Epithelial cell of proximal tubule (primary cell): ENCODE data around the gene TFDP2. TPM values are rescaled to one million over a fixed set of nuclear protein-coding genes. Genes with fewer than 3 reads are reported as not detected.
"Not testable (repeated sequence)": the region's sequence is repeated elsewhere in the genome, so short reads cannot be mapped to it uniquely, and the experiment has no call there.

Source experiments
- DNase-seq: peaks from one replicate; pipeline ENCODE4 v3.0.0-alpha.2; 2011; ENCODE audit warnings: low read depth
- H3K4me3 ChIP-seq: 2 replicates; pipeline ENCODE4 v1.5.1; 2011; ENCODE audit warnings: low read depth, mild to moderate bottlenecking, low read length
- total RNA-seq: library from RNA; depleted of rRNA; stranded (reverse); fragments of >200 nt; gene quantifications from 2 replicates; pipeline ENCODE4 v1.2.3, GENCODE V29; 2015
- TF ChIP-seq, protein P1 (sequence below): conservative IDR thresholded peaks from 2 replicates; pipeline ENCODE4 v1.5.1; 2012; ENCODE audit warnings: low read depth, mild to moderate bottlenecking, low read length

TFDP2 gene
- total RNA-seq, 1 donor from 2014 or later, result 40.2 TPM

DNA sequence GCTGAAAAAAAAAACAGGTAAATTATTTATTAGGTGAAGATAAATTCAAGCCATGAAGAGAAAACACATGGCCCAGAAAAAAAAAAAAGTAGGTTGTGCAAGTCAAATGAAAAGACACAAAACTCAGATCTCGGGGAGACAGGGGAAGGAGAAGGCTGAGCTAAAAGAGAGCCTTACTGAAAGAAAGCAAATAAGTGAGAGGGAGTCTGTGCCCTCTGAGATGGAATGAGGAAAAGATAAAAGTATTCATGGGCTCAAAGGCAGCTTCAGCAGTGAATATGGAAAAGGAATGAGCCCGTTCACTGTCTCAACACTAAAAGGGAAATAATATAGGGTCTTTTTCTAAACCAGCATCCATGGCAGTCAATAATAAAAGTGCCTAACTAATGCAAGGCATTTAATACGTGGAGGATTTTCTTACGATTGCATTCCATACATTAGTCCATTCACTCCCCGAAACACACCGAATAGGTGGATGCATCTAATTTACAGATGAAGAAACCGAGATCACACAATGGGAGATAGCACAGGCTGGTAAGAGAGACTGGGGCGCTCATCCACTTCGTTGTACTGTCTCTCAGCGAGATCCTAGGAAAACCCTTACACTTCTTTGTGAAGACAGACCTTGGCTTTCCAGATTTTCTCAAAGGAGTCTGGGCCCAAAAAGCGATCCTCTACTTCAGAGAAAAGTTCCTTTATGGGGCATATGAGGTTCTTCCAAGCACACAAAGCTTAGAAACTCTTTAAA lies 1.1 kb downstream of the TFDP2 start:
- TF ChIP-seq, protein P1, sequence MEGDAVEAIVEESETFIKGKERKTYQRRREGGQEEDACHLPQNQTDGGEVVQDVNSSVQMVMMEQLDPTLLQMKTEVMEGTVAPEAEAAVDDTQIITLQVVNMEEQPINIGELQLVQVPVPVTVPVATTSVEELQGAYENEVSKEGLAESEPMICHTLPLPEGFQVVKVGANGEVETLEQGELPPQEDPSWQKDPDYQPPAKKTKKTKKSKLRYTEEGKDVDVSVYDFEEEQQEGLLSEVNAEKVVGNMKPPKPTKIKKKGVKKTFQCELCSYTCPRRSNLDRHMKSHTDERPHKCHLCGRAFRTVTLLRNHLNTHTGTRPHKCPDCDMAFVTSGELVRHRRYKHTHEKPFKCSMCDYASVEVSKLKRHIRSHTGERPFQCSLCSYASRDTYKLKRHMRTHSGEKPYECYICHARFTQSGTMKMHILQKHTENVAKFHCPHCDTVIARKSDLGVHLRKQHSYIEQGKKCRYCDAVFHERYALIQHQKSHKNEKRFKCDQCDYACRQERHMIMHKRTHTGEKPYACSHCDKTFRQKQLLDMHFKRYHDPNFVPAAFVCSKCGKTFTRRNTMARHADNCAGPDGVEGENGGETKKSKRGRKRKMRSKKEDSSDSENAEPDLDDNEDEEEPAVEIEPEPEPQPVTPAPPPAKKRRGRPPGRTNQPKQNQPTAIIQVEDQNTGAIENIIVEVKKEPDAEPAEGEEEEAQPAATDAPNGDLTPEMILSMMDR, result no peak
- peak overlapping the region; percentile 87 for H3K4me3 ChIP-seq
- no peak for DNase-seq

DNA sequence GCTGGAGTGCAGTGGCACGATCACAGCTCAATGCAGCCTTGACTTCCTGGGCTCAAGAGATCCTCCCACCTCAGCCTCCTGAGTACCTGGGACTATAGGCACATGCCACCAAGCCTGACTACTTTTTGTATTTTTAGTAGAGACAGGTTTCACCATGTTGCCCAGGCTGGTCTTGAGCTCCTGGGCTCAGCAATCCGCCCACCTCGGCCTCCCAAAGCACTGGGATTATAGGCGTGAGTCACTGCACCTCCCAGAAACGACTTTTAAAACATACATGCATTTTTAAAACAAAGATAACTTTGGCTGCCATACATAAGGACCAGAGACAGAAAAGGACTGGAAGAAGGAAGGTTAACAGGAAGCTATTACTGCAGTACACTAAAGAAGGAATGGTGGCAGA lies 4.8 kb downstream of the TFDP2 start:
- DNase-seq, H3K4me3 ChIP-seq: not testable (repeated sequence)

DNA sequence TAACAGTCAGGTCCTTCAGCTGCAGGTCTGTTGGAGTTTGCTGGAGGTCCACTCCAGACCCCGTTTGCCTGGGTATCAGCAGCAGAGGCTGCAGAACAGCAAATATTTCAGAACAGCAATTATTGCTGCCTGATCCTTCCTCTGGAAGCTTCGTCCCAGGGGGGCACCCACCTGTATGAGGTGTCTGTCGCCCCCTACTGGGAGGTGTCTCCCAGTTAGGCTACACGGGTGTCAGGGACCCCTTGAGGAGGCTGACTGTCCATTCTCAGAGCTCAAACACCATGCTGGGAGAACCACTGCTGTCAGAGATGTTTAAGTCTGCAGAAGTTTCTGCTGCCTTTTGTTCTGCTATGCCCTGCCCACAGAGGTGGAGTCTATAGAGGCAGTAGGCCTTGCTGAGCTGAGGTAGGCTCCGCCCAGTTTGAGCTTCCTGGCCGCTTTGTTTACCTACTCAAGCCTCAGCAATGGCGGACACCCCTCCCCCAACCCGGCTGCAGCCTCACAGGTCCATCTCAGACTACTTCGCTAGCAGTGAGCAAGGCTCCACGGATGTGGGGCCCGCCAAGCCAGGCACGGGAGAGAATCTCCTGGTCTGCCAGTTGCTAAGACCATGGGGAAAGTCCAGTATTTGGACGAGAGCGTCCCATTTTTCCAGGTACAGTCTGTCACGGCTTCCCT lies 8.6 kb downstream of the TFDP2 start:
- not testable (repeated sequence) for H3K4me3 ChIP-seq, DNase-seq
- TF ChIP-seq, protein P1, result peak; percentile 26

DNA sequence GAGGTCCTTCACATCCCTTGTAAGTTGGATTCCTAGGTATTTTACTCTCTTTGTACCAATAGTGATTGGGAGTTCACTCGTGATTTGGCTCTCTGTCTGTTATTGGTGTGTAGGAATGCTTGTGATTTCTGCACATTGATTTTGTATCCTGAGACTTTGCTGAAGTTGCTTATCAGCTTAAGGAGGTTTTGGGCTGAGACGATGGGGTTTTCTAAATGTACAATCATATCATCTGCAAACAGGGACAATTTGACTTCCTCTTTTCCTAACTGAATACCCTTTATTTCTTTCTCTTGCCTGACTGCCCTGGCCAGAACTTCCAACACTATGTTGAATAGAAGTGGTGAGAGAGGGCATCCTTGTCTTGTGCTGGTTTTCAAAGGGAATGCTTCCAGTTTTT lies 12.3 kb downstream of the TFDP2 start:
- DNase-seq, H3K4me3 ChIP-seq: not testable (repeated sequence)

DNA sequence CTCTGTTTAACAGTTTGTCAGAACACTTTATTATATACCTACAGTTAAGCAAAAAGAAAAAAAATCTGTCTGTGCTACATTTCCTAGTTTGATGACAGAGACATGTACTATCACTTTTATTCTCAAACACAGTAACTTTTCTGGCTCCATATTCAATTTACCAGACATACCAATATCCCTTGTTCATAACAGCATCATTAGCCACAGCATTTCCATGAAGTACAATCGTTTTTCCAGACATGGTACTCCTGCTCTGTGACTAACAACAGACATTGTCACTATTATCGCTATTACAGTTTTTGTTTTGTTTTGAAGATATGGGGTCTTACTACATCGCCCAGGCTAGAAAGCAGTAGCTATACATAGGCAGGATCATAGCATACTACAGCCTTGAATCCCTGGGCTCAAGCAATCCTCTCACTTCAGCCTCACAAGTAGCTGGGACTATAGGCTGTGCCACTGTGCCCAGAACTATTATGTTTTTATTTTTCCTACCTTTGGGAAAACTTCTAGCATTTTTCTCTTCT lies 14.5 kb downstream of the TFDP2 start:
- no peak overlapping the region for H3K4me3 ChIP-seq
- TF ChIP-seq, protein P1, result no peak
- no peak for DNase-seq

DNA sequence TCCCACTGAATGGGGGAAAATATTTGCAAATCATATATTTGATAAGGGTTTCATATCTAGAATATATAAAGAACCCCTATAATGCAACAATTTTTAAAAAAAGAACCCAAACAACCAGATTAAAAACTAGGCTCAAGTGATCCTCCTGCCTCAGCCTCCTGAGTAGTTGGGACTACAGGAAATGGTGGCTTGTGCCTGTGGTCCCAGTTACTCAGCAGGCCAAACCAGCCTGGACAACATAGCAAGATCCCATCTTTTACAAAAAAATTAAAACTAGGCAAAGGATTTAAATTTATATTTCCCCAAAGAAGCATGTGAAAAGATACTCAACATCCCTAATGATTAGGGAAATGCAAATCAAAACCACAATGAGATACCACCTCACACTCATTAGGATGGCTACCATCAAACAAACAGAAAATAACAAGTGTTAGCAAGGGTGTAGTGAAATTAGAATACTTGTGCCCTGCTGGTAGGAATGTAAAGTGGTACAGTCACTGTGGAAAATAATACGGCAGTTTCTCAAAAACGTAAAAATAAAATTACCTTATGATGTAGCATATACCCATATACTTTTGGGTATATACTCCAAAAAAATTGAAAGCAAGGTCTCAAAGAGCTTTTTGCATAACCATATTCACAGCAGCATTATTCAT lies 19.7 kb downstream of the TFDP2 start:
- no peak overlapping the region for H3K4me3 ChIP-seq
- TF ChIP-seq, protein P1, result peak; percentile 49
- no peak for DNase-seq

DNA sequence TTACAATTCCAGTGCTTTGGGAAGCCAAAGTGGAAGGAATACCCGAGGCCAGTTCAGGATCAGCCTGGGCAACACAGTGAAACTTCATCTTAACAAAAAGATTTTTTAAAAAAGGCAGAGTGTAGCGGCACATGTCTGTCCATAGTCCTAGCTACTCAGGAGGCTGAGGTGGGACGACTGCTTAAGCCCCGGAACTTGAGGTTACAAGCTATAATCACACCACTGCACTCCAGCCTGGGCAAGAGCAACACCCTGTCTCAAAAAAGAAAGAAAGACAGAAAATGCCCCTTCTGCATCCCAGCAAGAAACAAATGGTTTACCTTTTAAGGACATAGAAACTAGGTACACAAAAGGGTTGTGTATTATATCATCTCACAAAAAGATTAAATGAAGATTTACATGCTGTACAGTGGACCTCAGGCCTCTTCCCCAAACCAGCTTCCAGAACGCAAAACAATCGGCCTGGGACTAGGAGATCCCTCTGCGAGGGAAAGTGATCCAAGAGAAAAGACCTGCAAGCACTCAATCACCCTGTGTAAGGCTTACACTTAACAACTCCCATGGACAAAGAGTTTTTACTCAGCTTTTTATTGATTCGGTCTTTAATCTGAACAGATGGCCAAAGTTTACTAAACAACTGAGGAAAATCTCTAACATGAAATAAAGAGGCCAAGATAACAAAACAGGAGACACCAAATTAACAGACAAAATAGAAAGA lies 21.2 kb downstream of the TFDP2 start:
- TF ChIP-seq, protein P1, result no peak
- peak overlapping the region; percentile 4 for H3K4me3 ChIP-seq
- no peak for DNase-seq
